CD4-positive, alpha-beta T cell treated with Interferon gamma for 1 hour (primary cell): Measurements from ENCODE around the gene SLC8A3.
"Not testable (repeated sequence)": the region's sequence is repeated elsewhere in the genome, so short reads cannot be mapped to it uniquely, and the experiment has no call there.

Experiments
- DNase-seq: peaks from one replicate; pipeline ENCODE4 v3.0.0-alpha.2; 2020

Gene SLC8A3

GRCh38 chr14:70188659-70189455, at the start of gene SLC8A3:
Gene SLC8A3, minus strand, starts transcription at chr14:70188951. Its CDS starts 20,529 bp downstream, at chr14:70168422.
- no peak for DNase-seq

- DNase-seq: no peak
Observed at GRCh38 chr14:70237710-70238109, 49.0 kb upstream of the SLC8A3 start.

GRCh38 chr14:70234066-70234950, 45.6 kb upstream of the SLC8A3 start:
- no peak for DNase-seq

GRCh38 chr14:70231756-70232544, 43.2 kb upstream of the SLC8A3 start:
- DNase-seq: not testable (repeated sequence)

GRCh38 chr14:70229877-70230640, 41.3 kb upstream of the SLC8A3 start:
- DNase-seq: not testable (repeated sequence)

GRCh38 chr14:70213721-70214282, 25.1 kb upstream of the SLC8A3 start:
- DNase-seq: no peak

GRCh38 chr14:70212752-70213151, 24.0 kb upstream of the SLC8A3 start:
- no peak for DNase-seq

- DNase-seq: no peak
Observed at GRCh38 chr14:70208380-70208779, 19.6 kb upstream of the SLC8A3 start.

GRCh38 chr14:70203686-70204085, 14.9 kb upstream of the SLC8A3 start:
- DNase-seq: no peak

- DNase-seq: no peak
Observed at GRCh38 chr14:70201994-70202393, 13.2 kb upstream of the SLC8A3 start.

GRCh38 chr14:70193396-70193795, 4.6 kb upstream of the SLC8A3 start:
- DNase-seq: no peak

- DNase-seq: no peak
Observed at GRCh38 chr14:70192915-70193314, 4.2 kb upstream of the SLC8A3 start.

- DNase-seq: no peak
Observed at GRCh38 chr14:70190156-70190555, 1.4 kb upstream of the SLC8A3 start.

GRCh38 chr14:70189456-70190077, 816 bp upstream of the SLC8A3 start:
- DNase-seq: no peak

GRCh38 chr14:70188322-70188658, 461 bp downstream of the SLC8A3 start:
- DNase-seq: no peak

- DNase-seq: no peak
Observed at GRCh38 chr14:70186900-70187451, 1.8 kb downstream of the SLC8A3 start.

- DNase-seq: no peak
Observed at GRCh38 chr14:70183991-70184390, 4.8 kb downstream of the SLC8A3 start.

- no peak for DNase-seq
Observed at GRCh38 chr14:70181276-70181675, 7.5 kb downstream of the SLC8A3 start.

- no peak for DNase-seq
Observed at GRCh38 chr14:70180718-70181117, 8.0 kb downstream of the SLC8A3 start.

- DNase-seq: no peak
Observed at GRCh38 chr14:70177081-70177800, 11.5 kb downstream of the SLC8A3 start.

- DNase-seq: no peak
Observed at GRCh38 chr14:70173569-70173968, 15.2 kb downstream of the SLC8A3 start.
